IMR-90 (cell line): Measurements from ENCODE around the gene GPRIN3. TPM values are rescaled to one million over a fixed set of nuclear protein-coding genes. Genes with fewer than 3 reads are reported as not detected.

Experiments used
- ATAC-seq: fragments of 200-7000 bp; cut with Tn5 transposase; 2 replicates; pipeline ENCODE4 v1.9.1; 2020; ENCODE audit warnings: low read depth, mild to moderate bottlenecking, moderate library complexity
- BruUV-seq: library from RNA; stranded (reverse); fragments of 400-500 nt; replicated peaks from 2 replicates; lab custom pipeline; 2021; lab: Mats Ljungman, UMichigan
- CTCF ChIA-PET: fragments of 300-600 bp; formaldehyde crosslinking; extraction: SDS; loops from one replicate; lab custom pipeline; 2021; ENCODE audit warnings: antibody characterized with exemption; lab: Yijun Ruan, JAX
- POLR2A ChIA-PET: fragments of 300-600 bp; sonication (Branson Sonifier 250); formaldehyde crosslinking; loops from one replicate; lab custom pipeline; 2022; ENCODE audit warnings: antibody characterized with exemption; ENCODE audit not compliant: unreplicated experiment; lab: Charles Lee
- DNase-seq: peaks from one replicate; pipeline ENCODE4 v3.0.0; 2013
- H2AFZ ChIP-seq: replicated peaks from 2 replicates; pipeline ENCODE3; 2013; ENCODE audit warnings: low read length, mild to moderate bottlenecking; ENCODE audit not compliant: poor library complexity
- H2AK5ac ChIP-seq: 2 replicates; pipeline ENCODE4 v1.6.1; 2013; ENCODE audit warnings: low read depth, low read length, inconsistent platforms
- H2AK9ac ChIP-seq: replicated peaks from 2 replicates; pipeline ENCODE3; 2013; ENCODE audit warnings: mild to moderate bottlenecking, low read depth, low read length, moderate library complexity; ENCODE audit not compliant: poor library complexity
- H2BK120ac ChIP-seq: 2 replicates; pipeline ENCODE4 v1.6.1; 2013; ENCODE audit warnings: low read depth, low read length, inconsistent platforms
- H2BK15ac ChIP-seq: 3 replicates; pipeline ENCODE4 v1.6.1; 2013; ENCODE audit warnings: low read depth, low read length, inconsistent platforms
- H2BK20ac ChIP-seq: 2 replicates; pipeline ENCODE4 v1.6.1; 2013; ENCODE audit warnings: low read depth, mild to moderate bottlenecking, inconsistent platforms, low read length, moderate library complexity
- H2BK5ac ChIP-seq: 2 replicates; pipeline ENCODE4 v1.6.1; 2013; ENCODE audit warnings: mild to moderate bottlenecking, low read depth, low read length, inconsistent platforms; ENCODE audit not compliant: poor library complexity, severe bottlenecking
- H3K14ac ChIP-seq: replicated peaks from 2 replicates; pipeline ENCODE4 v1.6.1; 2013; ENCODE audit warnings: low read depth, low read length, inconsistent platforms
- H3K18ac ChIP-seq: 2 replicates; pipeline ENCODE4 v1.6.1; 2013; ENCODE audit warnings: low read depth, low read length, control low read depth
- H3K23ac ChIP-seq: 2 replicates; pipeline ENCODE4 v1.6.1; 2013; ENCODE audit warnings: low read depth, low read length, inconsistent platforms
- H3K27ac ChIP-seq: 2 replicates; pipeline ENCODE4 v1.5.1; 2013; ENCODE audit warnings: mild to moderate bottlenecking, control low read depth, low read length; ENCODE audit not compliant: insufficient read depth
- H3K27me3 ChIP-seq: 2 replicates; pipeline ENCODE4 v1.6.1; 2013; ENCODE audit warnings: low read length; ENCODE audit not compliant: control insufficient read depth, insufficient read depth
- H3K36me3 ChIP-seq: 2 replicates; pipeline ENCODE4 v1.6.1; 2013; ENCODE audit warnings: low read length, mixed read lengths; ENCODE audit not compliant: control insufficient read depth, insufficient read depth
- H3K4ac ChIP-seq: 2 replicates; pipeline ENCODE4 v1.6.1; 2013; ENCODE audit warnings: low read depth, low read length, inconsistent platforms
- H3K4me1 ChIP-seq: 2 replicates; pipeline ENCODE4 v1.6.1; 2013; ENCODE audit warnings: low read length, mixed read lengths; ENCODE audit not compliant: control insufficient read depth, insufficient read depth
- H3K4me2 ChIP-seq: 2 replicates; pipeline ENCODE4 v1.6.1; 2013; ENCODE audit warnings: low read depth, mild to moderate bottlenecking, control low read depth, low read length, moderate library complexity
- H3K4me3 ChIP-seq: 2 replicates; pipeline ENCODE4 v1.5.1; 2013; ENCODE audit warnings: low read depth, mild to moderate bottlenecking, control low read depth, low read length, moderate library complexity; ENCODE audit not compliant: insufficient read depth
- H3K56ac ChIP-seq: 2 replicates; pipeline ENCODE4 v1.6.1; 2013; ENCODE audit warnings: low read length, inconsistent platforms; ENCODE audit not compliant: insufficient read depth; ENCODE audit errors: extremely low read depth
- H3K79me1 ChIP-seq, 2 experiments: 2 replicates each; pipeline ENCODE4 v1.6.1; 2013; ENCODE audit warnings: low read length in 2 of 2, inconsistent platforms in 1 of 2, low read depth in 1 of 2
- H3K9ac ChIP-seq: 2 replicates; pipeline ENCODE4 v1.6.1; 2013; ENCODE audit warnings: low read depth, low read length, control low read depth
- H3K9me1 ChIP-seq: 2 replicates; pipeline ENCODE4 v1.6.1; 2013; ENCODE audit warnings: low read length, inconsistent platforms; ENCODE audit not compliant: insufficient read depth
- H3K9me3 ChIP-seq: 2 replicates; pipeline ENCODE4 v1.6.1; 2013; ENCODE audit warnings: low read length; ENCODE audit not compliant: control insufficient read depth, insufficient read depth
- H4K20me1 ChIP-seq: 2 replicates; pipeline ENCODE4 v1.6.1; 2013; ENCODE audit warnings: low read length, inconsistent platforms; ENCODE audit not compliant: insufficient read depth
- H4K5ac ChIP-seq: 2 replicates; pipeline ENCODE4 v1.6.1; 2013; ENCODE audit warnings: mild to moderate bottlenecking, low read depth, low read length, control low read depth
- H4K8ac ChIP-seq, 2 experiments: 2 replicates each; pipeline ENCODE4 v1.6.1; 2013; ENCODE audit warnings: low read depth in 2 of 2, low read length in 2 of 2, control low read depth in 1 of 2, inconsistent platforms in 1 of 2
- H4K91ac ChIP-seq: 2 replicates; pipeline ENCODE4 v1.6.1; 2013; ENCODE audit warnings: low read depth, low read length, inconsistent platforms; ENCODE audit not compliant: insufficient read depth
- BHLHE40 ChIP-seq: fragments of 150-350 bp; IDR thresholded peaks from 2 replicates; pipeline ENCODE4 v1.6.1; 2016; ENCODE audit warnings: mild to moderate bottlenecking, low read depth, low read length
- CHD1 ChIP-seq: IDR thresholded peaks from 2 replicates; pipeline ENCODE4 v1.6.1; 2012; ENCODE audit warnings: low read depth, low read length, improper control_type of control experiment
- MXI1 ChIP-seq: IDR thresholded peaks from 2 replicates; pipeline ENCODE4 v1.6.1; 2012; ENCODE audit warnings: low read depth, mild to moderate bottlenecking, low read length, moderate library complexity, borderline replicate concordance
- NFE2L2 ChIP-seq: fragments of 150-350 bp; IDR thresholded peaks from 2 replicates; pipeline ENCODE4 v1.6.1; 2016; ENCODE audit warnings: low read depth, mild to moderate bottlenecking, low read length
- POLR2A ChIP-seq: IDR thresholded peaks from 2 replicates; pipeline ENCODE4 v1.6.1; 2012; ENCODE audit warnings: mild to moderate bottlenecking, low read depth, low read length
- RCOR1 ChIP-seq: IDR thresholded peaks from 2 replicates; pipeline ENCODE4 v1.6.1; 2012; ENCODE audit warnings: mild to moderate bottlenecking, low read length, improper control_type of control experiment; ENCODE audit not compliant: insufficient replicate concordance
- RFX5 ChIP-seq: IDR thresholded peaks from 2 replicates; pipeline ENCODE4 v1.8.0; 2012; ENCODE audit warnings: low read depth, mild to moderate bottlenecking, low read length, moderate library complexity
- WGBS, 2 experiments: methylation state at CpG; one replicate each; pipeline versions ENCODE4 v1.1.5 to v1.1.7; 2013; ENCODE audit warnings: missing lambda C conversion rate in 2 of 2; ENCODE audit not compliant: insufficient read length in 1 of 2; ENCODE audit errors: extremely low coverage in 2 of 2; 5-methylcytosine and 5-hydroxymethylcytosine counted together
- dilution Hi-C: fragments of 300-500 bp; cut with HindIII; formaldehyde crosslinking; loops from one replicate; pipeline ENCODE4 v1.14.3; 2018; ENCODE audit warnings: low sequenced_read_pairs; ENCODE audit not compliant: unreplicated experiment
- in situ Hi-C: fragments of 300-500 bp; cut with MboI; formaldehyde crosslinking; loops from 3 replicates; pipeline ENCODE4 v1.14.3; 2019; ENCODE audit warnings: low sequenced_read_pairs, inconsistent platforms, mixed read lengths
- intact Hi-C: fragments of 100-400 bp; cut with micrococcal nuclease; formaldehyde crosslinking; loops from 2 replicates; pipeline ENCODE4 v1.10.0; 2022
- polyA plus RNA-seq, 3 experiments: library from polyadenylated mRNA; depleted of rRNA; stranded (reverse); fragments of >200 nt; gene quantifications; 2 replicates each; pipeline ENCODE4 v1.2.3, GENCODE V29; 2012; ENCODE audit warnings: low replicate concordance in 1 of 3
- total RNA-seq: library from RNA; depleted of rRNA; stranded (reverse); fragments of >200 nt; gene quantifications from 2 replicates; pipeline ENCODE4 v1.2.3, GENCODE V29; 2012
- TF ChIP-seq, protein P1 (sequence below): conservative IDR thresholded peaks from 2 replicates; pipeline ENCODE4 v1.5.1; 2012; ENCODE audit warnings: mild to moderate bottlenecking, low read depth, low read length, improper control_type of control experiment
- TF ChIP-seq, protein P2 (sequence below): fragments of 150-350 bp; IDR thresholded peaks from 2 replicates; pipeline ENCODE4 v1.6.1; 2016; ENCODE audit warnings: low read depth, mild to moderate bottlenecking, low read length, moderate library complexity, borderline replicate concordance

Gene GPRIN3
- total and polyA plus RNA-seq, 2 of the 4 experiments (the other 2 are of a cell fraction) = under 0.01 TPM; not detected in 1

DNA sequence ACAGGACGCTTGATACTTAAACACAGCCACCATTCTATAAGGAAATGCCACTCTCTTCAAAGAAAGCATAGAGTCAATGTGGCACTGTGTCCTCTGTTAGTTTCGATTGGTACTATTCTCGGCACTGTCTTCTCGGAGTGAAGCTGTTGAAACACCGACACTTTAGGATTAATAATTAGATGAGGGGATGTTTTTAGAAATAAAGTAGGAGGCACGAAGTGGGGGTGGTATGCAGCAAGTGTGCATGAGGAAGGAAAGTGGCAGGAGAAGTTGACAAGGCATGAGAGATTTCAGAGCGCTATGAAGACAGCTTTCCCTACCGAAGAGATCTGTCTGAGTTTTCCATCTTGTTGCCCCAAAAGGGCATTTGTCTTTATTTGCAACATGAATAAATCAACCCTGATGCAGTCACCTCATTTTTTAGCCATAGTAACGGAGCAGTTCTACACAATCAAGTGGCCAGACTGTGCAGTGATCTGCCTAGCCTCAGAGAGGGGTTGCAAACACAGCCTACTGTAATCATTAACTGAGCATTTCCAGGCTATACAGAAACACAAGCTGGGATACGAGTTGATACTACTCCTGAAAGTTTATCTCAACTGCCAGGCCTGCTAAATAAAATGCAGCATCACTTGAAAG, 8.3 kb downstream of the GPRIN3 start:
- in situ Hi-C loops (no loop called here), intact Hi-C loops (no loop called here), dilution Hi-C loops (no loop called here)
- ATAC-seq (no peak), DNase-seq (no peak)
- Histone ChIP-seq H2BK120ac (no peak overlapping the region), H3K27me3 (peaks cover 3% of the 10 kb centered on the region), H2BK5ac (no peak overlapping the region), H3K9me1 (no peaks in the 10 kb centered on the region), H3K4me3 (no peak overlapping the region), H2BK15ac (no peak overlapping the region), H3K4me1 (no peaks in the 10 kb centered on the region), H3K27ac (no peak overlapping the region), H3K79me1 (no peaks in the 10 kb centered on the region), H4K5ac (no peak overlapping the region), H3K23ac (no peak overlapping the region), H3K4ac (no peak overlapping the region), H2AFZ (no peak overlapping the region), H3K14ac (no peak overlapping the region), H4K20me1 (no peaks in the 10 kb centered on the region), H2AK9ac (no peak overlapping the region), H2AK5ac (no peak overlapping the region), H3K9me3 (no peaks in the 10 kb centered on the region), H4K91ac (no peak overlapping the region), H4K8ac (no peak overlapping the region), H2BK20ac (no peak overlapping the region), H3K56ac (no peak overlapping the region), H3K9ac (no peak overlapping the region), H3K4me2 (no peak overlapping the region), H3K36me3 (no peaks in the 10 kb centered on the region), H3K18ac (no peak overlapping the region)
- 40% methylated on average over 1 of the region's 10 CpGs; no CpG with 5 or more reads in 1 of the 2 experiments for WGBS, 2 experiments
- no TSS peak for BruUV-seq
- ChIA-PET CTCF (interaction anchor here (1.1 to 1.5 kb wide), 2 partner anchors 18 to 72 kb away, joined by 3 to 4 read pairs; no protein-coding TSS in a partner anchor), POLR2A (no interaction called here)
- no peak for TF ChIP-seq NFE2L2
- TF ChIP-seq CHD1 = no peak
- TF ChIP-seq RFX5 = no peak
- TF ChIP-seq BHLHE40 = no peak
- TF ChIP-seq, protein P1, sequence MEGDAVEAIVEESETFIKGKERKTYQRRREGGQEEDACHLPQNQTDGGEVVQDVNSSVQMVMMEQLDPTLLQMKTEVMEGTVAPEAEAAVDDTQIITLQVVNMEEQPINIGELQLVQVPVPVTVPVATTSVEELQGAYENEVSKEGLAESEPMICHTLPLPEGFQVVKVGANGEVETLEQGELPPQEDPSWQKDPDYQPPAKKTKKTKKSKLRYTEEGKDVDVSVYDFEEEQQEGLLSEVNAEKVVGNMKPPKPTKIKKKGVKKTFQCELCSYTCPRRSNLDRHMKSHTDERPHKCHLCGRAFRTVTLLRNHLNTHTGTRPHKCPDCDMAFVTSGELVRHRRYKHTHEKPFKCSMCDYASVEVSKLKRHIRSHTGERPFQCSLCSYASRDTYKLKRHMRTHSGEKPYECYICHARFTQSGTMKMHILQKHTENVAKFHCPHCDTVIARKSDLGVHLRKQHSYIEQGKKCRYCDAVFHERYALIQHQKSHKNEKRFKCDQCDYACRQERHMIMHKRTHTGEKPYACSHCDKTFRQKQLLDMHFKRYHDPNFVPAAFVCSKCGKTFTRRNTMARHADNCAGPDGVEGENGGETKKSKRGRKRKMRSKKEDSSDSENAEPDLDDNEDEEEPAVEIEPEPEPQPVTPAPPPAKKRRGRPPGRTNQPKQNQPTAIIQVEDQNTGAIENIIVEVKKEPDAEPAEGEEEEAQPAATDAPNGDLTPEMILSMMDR = no peak
- TF ChIP-seq RCOR1 = no peak
- TF ChIP-seq, protein P2, sequence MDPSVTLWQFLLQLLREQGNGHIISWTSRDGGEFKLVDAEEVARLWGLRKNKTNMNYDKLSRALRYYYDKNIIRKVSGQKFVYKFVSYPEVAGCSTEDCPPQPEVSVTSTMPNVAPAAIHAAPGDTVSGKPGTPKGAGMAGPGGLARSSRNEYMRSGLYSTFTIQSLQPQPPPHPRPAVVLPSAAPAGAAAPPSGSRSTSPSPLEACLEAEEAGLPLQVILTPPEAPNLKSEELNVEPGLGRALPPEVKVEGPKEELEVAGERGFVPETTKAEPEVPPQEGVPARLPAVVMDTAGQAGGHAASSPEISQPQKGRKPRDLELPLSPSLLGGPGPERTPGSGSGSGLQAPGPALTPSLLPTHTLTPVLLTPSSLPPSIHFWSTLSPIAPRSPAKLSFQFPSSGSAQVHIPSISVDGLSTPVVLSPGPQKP = no peak
- no peak for TF ChIP-seq POLR2A
- TF ChIP-seq MXI1 = no peak
